Liver (tissue), 9 donors: ENCODE measurements around the gene KIF2C. TPM values are rescaled to one million over a fixed set of nuclear protein-coding genes. Genes with fewer than 3 reads are reported as not detected.

Experiments
- DNase-seq: peaks from one replicate; pipeline ENCODE4 v3.0.0-alpha.2; 2017; ENCODE audit warnings: low spot score
- H3K27ac ChIP-seq, 2 donors: one replicate each; pipeline ENCODE4 v1.7.0; 2013; ENCODE audit warnings: inconsistent platforms in 2 of 2, low read length in 2 of 2, control low read depth in 1 of 2, low read depth in 1 of 2, mild to moderate bottlenecking in 1 of 2
- H3K27me3 ChIP-seq, 4 donors: one replicate each; pipeline versions ENCODE4 v1.6.1 to v1.7.0; 2013; ENCODE audit warnings: low read length in 3 of 4, inconsistent platforms in 1 of 4, mild to moderate bottlenecking in 1 of 4, moderate library complexity in 1 of 4; ENCODE audit not compliant: control insufficient read depth in 4 of 4, insufficient read depth in 4 of 4
- H3K36me3 ChIP-seq, 4 donors: one replicate each; pipeline versions ENCODE4 v1.6.1 to v1.7.0; 2013; ENCODE audit warnings: low read length in 3 of 4, mild to moderate bottlenecking in 3 of 4, low read depth in 1 of 4, moderate library complexity in 1 of 4; ENCODE audit not compliant: control insufficient read depth in 4 of 4, insufficient read depth in 3 of 4
- H3K4me1 ChIP-seq, 4 donors: one replicate each; pipeline versions ENCODE4 v1.6.1 to v1.7.0; 2013; ENCODE audit warnings: low read length in 3 of 4, mild to moderate bottlenecking in 3 of 4, moderate library complexity in 1 of 4; ENCODE audit not compliant: control insufficient read depth in 4 of 4, insufficient read depth in 4 of 4
- H3K4me3 ChIP-seq, 3 donors: one replicate each; pipeline versions ENCODE4 v1.6.1 to v1.7.0; 2013; ENCODE audit warnings: low read length in 3 of 3, control low read depth in 1 of 3, low read depth in 1 of 3, mild to moderate bottlenecking in 1 of 3
- H3K9ac ChIP-seq, 2 donors: one replicate each; pipeline ENCODE4 v1.7.0; 2013; ENCODE audit warnings: low read length in 2 of 2, mild to moderate bottlenecking in 2 of 2, moderate library complexity in 2 of 2, control low read depth in 1 of 2, low read depth in 1 of 2
- H3K9me3 ChIP-seq, 4 donors: one replicate each; pipeline versions ENCODE4 v1.6.1 to v1.7.0; 2013; ENCODE audit warnings: low read length in 3 of 4; ENCODE audit not compliant: control insufficient read depth in 4 of 4
- ATF3 ChIP-seq: IDR thresholded peaks from 2 replicates; pipeline ENCODE4 v1.6.1; 2016; ENCODE audit warnings: antibody characterized with exemption
- CTCF ChIP-seq: fragments of 150-350 bp; IDR thresholded peaks from 2 replicates; pipeline ENCODE4 v1.5.1; 2017; ENCODE audit warnings: improper control_type of control experiment, low read depth, low read length; ENCODE audit not compliant: missing input control
- EGR1 ChIP-seq, 2 donors: IDR thresholded peaks; 2 replicates each; pipeline ENCODE4 v1.6.1; 2016 to 2018; ENCODE audit warnings: antibody characterized with exemption in 2 of 2, low read depth in 2 of 2
- FOXA1 ChIP-seq: IDR thresholded peaks from 2 replicates; pipeline ENCODE4 v1.6.1; 2016; ENCODE audit warnings: antibody characterized with exemption
- FOXA2 ChIP-seq: IDR thresholded peaks from 2 replicates; pipeline ENCODE4 v1.6.1; 2016; ENCODE audit warnings: antibody characterized with exemption
- GABPA ChIP-seq, 2 donors: IDR thresholded peaks in 1 of 2; conservative IDR thresholded peaks in 1 of 2; 2 replicates each; pipeline ENCODE4 v1.6.1; 2016; ENCODE audit warnings: antibody characterized with exemption in 2 of 2, mild to moderate bottlenecking in 1 of 2, moderate library complexity in 1 of 2
- HNF4A ChIP-seq, 2 donors: conservative IDR thresholded peaks; 2 replicates each; pipeline ENCODE4 v1.6.1; 2016; ENCODE audit warnings: antibody characterized with exemption in 2 of 2, mild to moderate bottlenecking in 2 of 2
- HNF4G ChIP-seq: IDR thresholded peaks from 2 replicates; pipeline ENCODE4 v1.6.1; 2016; ENCODE audit warnings: antibody characterized with exemption
- JUND ChIP-seq, 2 donors: IDR thresholded peaks; 2 replicates each; pipeline ENCODE4 v1.6.1; 2016; ENCODE audit warnings: antibody characterized with exemption in 2 of 2
- MAX ChIP-seq: IDR thresholded peaks from 2 replicates; pipeline ENCODE4 v1.6.1; 2016; ENCODE audit warnings: antibody characterized with exemption
- NR2F2 ChIP-seq: IDR thresholded peaks from 2 replicates; pipeline ENCODE4 v1.6.1; 2016; ENCODE audit warnings: antibody characterized with exemption
- RAD21 ChIP-seq, 2 donors: IDR thresholded peaks; 2 replicates each; pipeline ENCODE4 v1.6.1; 2016; ENCODE audit warnings: antibody characterized with exemption in 2 of 2, mild to moderate bottlenecking in 2 of 2
- REST ChIP-seq: IDR thresholded peaks from 2 replicates; pipeline ENCODE4 v1.6.1; 2016; ENCODE audit warnings: antibody characterized with exemption, mild to moderate bottlenecking
- SP1 ChIP-seq: IDR thresholded peaks from 2 replicates; pipeline ENCODE4 v1.6.1; 2018; ENCODE audit warnings: antibody characterized with exemption, mild to moderate bottlenecking
- TAF1 ChIP-seq: conservative IDR thresholded peaks from 2 replicates; pipeline ENCODE4 v1.6.1; 2016; ENCODE audit warnings: antibody characterized with exemption, mild to moderate bottlenecking
- YY1 ChIP-seq: IDR thresholded peaks from 2 replicates; pipeline ENCODE4 v1.6.1; 2016; ENCODE audit warnings: antibody characterized with exemption, mild to moderate bottlenecking
- ZBTB33 ChIP-seq: IDR thresholded peaks from 2 replicates; pipeline ENCODE4 v1.6.1; 2016; ENCODE audit warnings: antibody characterized with exemption
- WGBS: extraction: QIAGEN DNeasy Blood & Tissue Kit; methylation state at CpG from one replicate; pipeline ENCODE4 v1.1.7; 2013; 5-methylcytosine and 5-hydroxymethylcytosine counted together
- polyA plus RNA-seq, 2 donors: library from polyadenylated mRNA; stranded (reverse) in 1 of 2; unstranded in 1 of 2; fragments of 200-250 nt in 1 of 2; fragments of >200 nt in 1 of 2; fragmentation: Nextera tagmentation in 1 of 2; extraction: Ambion mirVana in 1 of 2; gene quantifications; one replicate each; pipeline versions ENCODE4 v1.2.1 to v1.2.3, GENCODE V29; 2013 to 2015
- total RNA-seq, 2 donors: library from RNA; depleted of rRNA; stranded (reverse); fragments of >200 nt; gene quantifications; one replicate each; pipeline ENCODE4 v1.2.3, GENCODE V29; 2014
- donor health status: healthy.
- donor health status: healthy.
- donor health status: healthy.
- donor health status: healthy.
- donor health status: healthy.

KIF2C gene
- total and polyA plus RNA-seq, 4 donors = 0.17 to 26.7 (median 0.73) TPM

- no peak for DNase-seq
- no peaks in the 10 kb centered on the region for H3K27me3 ChIP-seq
- WGBS = 93% methylated on average over 3 of the region's 3 CpGs
- H3K9me3 ChIP-seq = no peaks in the 10 kb centered on the region
- no peak overlapping the region for H3K4me3 ChIP-seq
- no peak overlapping the region for H3K9ac ChIP-seq
- peaks cover 2 to 4% (median 4%) of the 10 kb centered on the region in 4 donors for H3K4me1 ChIP-seq
- TF ChIP-seq ZBTB33 (no peak), NR2F2 (no peak), FOXA2 (no peak), MAX (no peak), TAF1 (no peak), REST (no peak), HNF4G (no peak), YY1 (no peak), SP1 (no peak), ATF3 (no peak), HNF4A (conservative IDR thresholded peaks at IDR 0.05) (no peak), GABPA (IDR thresholded peaks at IDR 0.05 in 1 of 2, conservative IDR thresholded peaks at IDR 0.05 in 1 of 2) (no peak), JUND (IDR thresholded peaks at IDR 0.05) (no peak), FOXA1 (no peak), EGR1 (IDR thresholded peaks at IDR 0.05; ENCODE audit: low read depth in 2 of 2) (no peak)
- H3K36me3 ChIP-seq = no peaks in the 10 kb centered on the region
- H3K27ac ChIP-seq = no peak overlapping the region
Observed at GRCh38 chr1:44696101-44696500, 43.5 kb upstream of the KIF2C start.

GRCh38 chr1:44696789-44697345 lies 42.8 kb upstream of the KIF2C start:
- no peak for DNase-seq
- Histone ChIP-seq H3K9ac (no peak overlapping the region), H3K4me3 (no peak overlapping the region), H3K36me3 (no peaks in the 10 kb centered on the region), H3K27ac (no peak overlapping the region), H3K9me3 (no peaks in the 10 kb centered on the region), H3K27me3 (no peaks in the 10 kb centered on the region), H3K4me1 (peaks cover 2 to 5% (median 4%) of the 10 kb centered on the region in 4 donors)
- WGBS = 78% methylated on average over 7 of the region's 7 CpGs
- no peak for TF ChIP-seq YY1
- no peak for TF ChIP-seq HNF4A (conservative IDR thresholded peaks at IDR 0.05)
- no peak for TF ChIP-seq EGR1 (IDR thresholded peaks at IDR 0.05; ENCODE audit: low read depth in 2 of 2)
- TF ChIP-seq MAX = no peak
- TF ChIP-seq NR2F2 = no peak
- TF ChIP-seq CTCF = no peak
- TF ChIP-seq ZBTB33 = no peak
- TF ChIP-seq JUND (IDR thresholded peaks at IDR 0.05) = no peak
- TF ChIP-seq RAD21 (IDR thresholded peaks at IDR 0.05) = no peak
- no peak for TF ChIP-seq REST
- no peak for TF ChIP-seq HNF4G
